Measurements from ENCODE around the gene RAP1A. TPM values are rescaled to one million over a fixed set of nuclear protein-coding genes. Genes with fewer than 3 reads are reported as not detected.

RAP1A gene
- polyA plus RNA-seq, 1 of the 3 experiments (the other 2 are of a cell fraction), result 17.7 TPM

- no peaks in the 10 kb centered on the region for H3K27me3 ChIP-seq (ENCODE audit: insufficient read depth)
- H3K9me2 ChIP-seq, result no peaks in the 10 kb centered on the region
- no peaks in the 10 kb centered on the region for H3K9me3 ChIP-seq
- 90% methylated on average over 4 of the region's 4 CpGs for WGBS (ENCODE audit: low lambda C conversion rate)
- TF ChIP-seq GABPA (IDR thresholded peaks at IDR 0.05; ENCODE audit: low read depth) (no peak), MEF2A (IDR thresholded peaks at IDR 0.05; ENCODE audit: borderline replicate concordance, low read depth) (no peak), IRF3 (IDR thresholded peaks at IDR 0.05; ENCODE audit: low read depth, low read length) (no peak), TAF1 (IDR thresholded peaks at IDR 0.05; ENCODE audit: borderline replicate concordance, low read depth, low read length) (no peak), SIN3A (IDR thresholded peaks at IDR 0.05; ENCODE audit: borderline replicate concordance, low read depth, low read length) (no peak), USF2 (IDR thresholded peaks at IDR 0.05; ENCODE audit: borderline replicate concordance, low read depth, low read length) (no peak), EP300 (IDR thresholded peaks at IDR 0.05; ENCODE audit: borderline replicate concordance in 1 of 2, low read depth in 1 of 2, low read length in 1 of 2) (no peak), YY1 (IDR thresholded peaks at IDR 0.05; ENCODE audit: low read depth) (no peak), POLR2AphosphoS5 (IDR thresholded peaks at IDR 0.05; ENCODE audit: low read depth, low read length) (no peak), RFX5 (IDR thresholded peaks at IDR 0.05; ENCODE audit: low read length) (no peak), RAD21 (IDR thresholded peaks at IDR 0.05; ENCODE audit: low read length) (no peak), FOSL2 (IDR thresholded peaks at IDR 0.05; ENCODE audit: borderline replicate concordance, low read depth) (no peak), EZH2phosphoT487 (IDR thresholded peaks at IDR 0.05; ENCODE audit: borderline replicate concordance, low read depth) (no peak), MXI1 (IDR thresholded peaks at IDR 0.05; ENCODE audit: low read depth, low read length) (no peak), GATA2 (CRISPR knock-in tag; IDR thresholded peaks at IDR 0.05) (no peak), CTCF (IDR thresholded peaks at IDR 0.05) (no peak), RXRA (IDR thresholded peaks at IDR 0.05; ENCODE audit: borderline replicate concordance, low read depth) (no peak)
- TF ChIP-seq, protein P1, sequence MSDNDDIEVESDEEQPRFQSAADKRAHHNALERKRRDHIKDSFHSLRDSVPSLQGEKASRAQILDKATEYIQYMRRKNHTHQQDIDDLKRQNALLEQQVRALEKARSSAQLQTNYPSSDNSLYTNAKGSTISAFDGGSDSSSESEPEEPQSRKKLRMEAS (IDR thresholded peaks at IDR 0.05; ENCODE audit: low read depth), result no peak
- TF ChIP-seq, protein P2, sequence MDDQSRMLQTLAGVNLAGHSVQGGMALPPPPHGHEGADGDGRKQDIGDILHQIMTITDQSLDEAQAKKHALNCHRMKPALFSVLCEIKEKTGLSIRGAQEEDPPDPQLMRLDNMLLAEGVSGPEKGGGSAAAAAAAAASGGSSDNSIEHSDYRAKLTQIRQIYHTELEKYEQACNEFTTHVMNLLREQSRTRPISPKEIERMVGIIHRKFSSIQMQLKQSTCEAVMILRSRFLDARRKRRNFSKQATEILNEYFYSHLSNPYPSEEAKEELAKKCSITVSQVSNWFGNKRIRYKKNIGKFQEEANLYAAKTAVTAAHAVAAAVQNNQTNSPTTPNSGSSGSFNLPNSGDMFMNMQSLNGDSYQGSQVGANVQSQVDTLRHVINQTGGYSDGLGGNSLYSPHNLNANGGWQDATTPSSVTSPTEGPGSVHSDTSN (IDR thresholded peaks at IDR 0.05), result no peak
- H4K20me1 ChIP-seq (ENCODE audit: insufficient read depth), result peaks cover 32% of the 10 kb centered on the region
- DNase-seq, result no peak
- peak overlapping the region; percentile 78; the same call in 1 of the 2 replicates for H3K9ac ChIP-seq
- H2AFZ ChIP-seq (ENCODE audit: low read depth), result 0 out of 2 replicates have a peak overlapping the region, but pooled peaks have one; percentile 54
- CTCF ChIA-PET, result interaction anchor here (0.6 to 1.1 kb wide), 3 partner anchors 10 to 148 kb away, joined by 3 to 4 read pairs (median 3); no protein-coding TSS in a partner anchor
- peak overlapping the region in 1 of 2 experiments; percentile 70; a peak in 1 of 4 replicates for H3K27ac ChIP-seq (ENCODE audit: low read depth in 2 of 2, low read length in 1 of 2)
- peak overlapping the region; percentile 73 to 86 for H3K4me3 ChIP-seq (ENCODE audit: low read depth in 2 of 2, low read length in 1 of 2)
- H3K36me3 ChIP-seq (replicated peaks in 1 of 2; ENCODE audit: control insufficient read depth in 1 of 2, insufficient read depth in 2 of 2, low read length in 1 of 2), result no peaks in the 10 kb centered on the region
- POLR2A ChIA-PET, result no interaction called here
- peak overlapping the region; percentile 90 for H3K4me2 ChIP-seq
- peaks cover 7 to 13% of the 10 kb centered on the region in 2 experiments; a peak in 3 of 4 replicates for H3K4me1 ChIP-seq (ENCODE audit: control insufficient read depth in 1 of 2, insufficient read depth in 2 of 2, low read depth in 1 of 2, low read length in 1 of 2)
- H3F3A ChIP-seq (replicated peaks; ENCODE audit: insufficient read depth), result peaks cover 6% of the 10 kb centered on the region
- peaks cover 64% of the 10 kb centered on the region for H3K79me2 ChIP-seq (ENCODE audit: insufficient read depth)
These were observed 1.5 kb downstream of the RAP1A start for GRCh38 chr1:111621050-111621449.
